Karpas-422 (cell line): ENCODE measurements around the gene AFAP1L2. TPM values are rescaled to one million over a fixed set of nuclear protein-coding genes. Genes with fewer than 3 reads are reported as not detected.

ENCODE experiments used
- DNase-seq: peaks from one replicate; pipeline ENCODE4 v3.0.0-alpha.2; 2015
- H2AFZ ChIP-seq: fragments of 200-600 bp; sonication (generic); 2 replicates; pipeline ENCODE4 v1.6.1; 2014; ENCODE audit warnings: antibody characterized with exemption, low read length, mixed read lengths
- H3K27ac ChIP-seq: fragments of 200-600 bp; sonication (generic); 2 replicates; pipeline ENCODE4 v1.5.1; 2014; ENCODE audit warnings: mild to moderate bottlenecking, low read length, moderate library complexity
- H3K27me3 ChIP-seq: fragments of 200-600 bp; sonication (generic); 2 replicates; pipeline ENCODE4 v1.6.1; 2014; ENCODE audit warnings: low read length, mixed read lengths
- H3K36me3 ChIP-seq: fragments of 200-600 bp; sonication (generic); 2 replicates; pipeline ENCODE4 v1.6.1; 2014; ENCODE audit warnings: low read length, mixed read lengths; ENCODE audit not compliant: insufficient read depth
- H3K4me1 ChIP-seq: fragments of 200-600 bp; sonication (generic); 2 replicates; pipeline ENCODE4 v1.6.1; 2014; ENCODE audit warnings: mild to moderate bottlenecking, low read length, mixed read lengths
- H3K4me2 ChIP-seq: fragments of 200-600 bp; sonication (generic); 2 replicates; pipeline ENCODE4 v1.6.1; 2014; ENCODE audit warnings: low read length, low read depth, mild to moderate bottlenecking; ENCODE audit not compliant: poor library complexity, severe bottlenecking
- H3K4me3 ChIP-seq: fragments of 200-600 bp; sonication (generic); 2 replicates; pipeline ENCODE4 v1.5.1; 2014; ENCODE audit warnings: mild to moderate bottlenecking, antibody characterized with exemption, low read length, mixed read lengths
- H3K79me2 ChIP-seq: fragments of 200-600 bp; sonication (generic); 2 replicates; pipeline ENCODE4 v1.6.1; 2014; ENCODE audit warnings: mild to moderate bottlenecking, low read length, mixed read lengths
- H3K9ac ChIP-seq: fragments of 200-600 bp; sonication (generic); 2 replicates; pipeline ENCODE4 v1.6.0; 2014; ENCODE audit warnings: low read length
- H3K9me2 ChIP-seq: fragments of 200-600 bp; sonication (generic), shearing (Covaris generic); replicated peaks from 2 replicates; pipeline ENCODE4 v1.6.0; 2014; ENCODE audit warnings: mild to moderate bottlenecking, low read length, moderate library complexity; ENCODE audit not compliant: insufficient read depth
- H3K9me3 ChIP-seq: fragments of 300-700, 200-600 bp; sonication (generic); 2 replicates; pipeline ENCODE4 v1.6.1; 2014; ENCODE audit warnings: low read length, mixed read lengths
- H4K20me1 ChIP-seq: fragments of 200-600 bp; sonication (generic); 2 replicates; pipeline ENCODE4 v1.6.1; 2014; ENCODE audit warnings: mild to moderate bottlenecking, antibody characterized with exemption, low read length, low read depth; ENCODE audit not compliant: insufficient read depth
- total RNA-seq: library from RNA; depleted of rRNA; stranded (reverse); fragments of >200 nt; shearing (Covaris generic); gene quantifications from 2 replicates; pipeline ENCODE4 v1.2.3, GENCODE V29; 2014; ENCODE audit warnings: low replicate concordance

Gene AFAP1L2
- total RNA-seq, 1 experiment from 2014 or later = 2.0 TPM

GRCh38 chr10:114388275-114388674, 16.0 kb downstream of the AFAP1L2 start:
- H3K4me3 ChIP-seq = no peak overlapping the region
- no peak overlapping the region for H3K27ac ChIP-seq
- no peaks in the 10 kb centered on the region for H3K9me2 ChIP-seq
- H3K4me1 ChIP-seq = no peaks in the 10 kb centered on the region
- no peaks in the 10 kb centered on the region for H4K20me1 ChIP-seq
- H3K36me3 ChIP-seq = no peaks in the 10 kb centered on the region
- no peak overlapping the region for H3K9ac ChIP-seq
- no peaks in the 10 kb centered on the region for H3K9me3 ChIP-seq
- no peaks in the 10 kb centered on the region for H3K79me2 ChIP-seq
- H3K27me3 ChIP-seq = no peaks in the 10 kb centered on the region
- no peak overlapping the region for H3K4me2 ChIP-seq
- DNase-seq = no peak
- H2AFZ ChIP-seq = no peak overlapping the region

- DNase-seq = no peak
- no peaks in the 10 kb centered on the region for H3K36me3 ChIP-seq
- H3K4me1 ChIP-seq = no peaks in the 10 kb centered on the region
- no peaks in the 10 kb centered on the region for H3K27me3 ChIP-seq
- no peaks in the 10 kb centered on the region for H3K79me2 ChIP-seq
- H2AFZ ChIP-seq = no peak overlapping the region
- H3K9ac ChIP-seq = no peak overlapping the region
- no peaks in the 10 kb centered on the region for H3K9me2 ChIP-seq
- H3K4me3 ChIP-seq = no peak overlapping the region
- no peak overlapping the region for H3K27ac ChIP-seq
- H3K9me3 ChIP-seq = no peaks in the 10 kb centered on the region
- H4K20me1 ChIP-seq = no peaks in the 10 kb centered on the region
- H3K4me2 ChIP-seq = no peak overlapping the region
Observed at GRCh38 chr10:114387784-114388183, 16.5 kb downstream of the AFAP1L2 start.

- no peak overlapping the region for H3K4me3 ChIP-seq
- H3K4me2 ChIP-seq = no peak overlapping the region
- H3K9ac ChIP-seq = no peak overlapping the region
- H3K4me1 ChIP-seq = no peaks in the 10 kb centered on the region
- H3K9me3 ChIP-seq = no peaks in the 10 kb centered on the region
- no peaks in the 10 kb centered on the region for H3K27me3 ChIP-seq
- H3K79me2 ChIP-seq = no peaks in the 10 kb centered on the region
- DNase-seq = no peak
- H4K20me1 ChIP-seq = no peaks in the 10 kb centered on the region
- H3K36me3 ChIP-seq = no peaks in the 10 kb centered on the region
- no peak overlapping the region for H2AFZ ChIP-seq
- H3K9me2 ChIP-seq = no peaks in the 10 kb centered on the region
- no peak overlapping the region for H3K27ac ChIP-seq
Observed at GRCh38 chr10:114386452-114386851, 17.9 kb downstream of the AFAP1L2 start.

- Histone ChIP-seq H3K4me3 (no peak overlapping the region), H3K9ac (no peak overlapping the region), H3K27ac (no peak overlapping the region), H3K4me1 (no peaks in the 10 kb centered on the region), H4K20me1 (no peaks in the 10 kb centered on the region), H2AFZ (no peak overlapping the region), H3K79me2 (no peaks in the 10 kb centered on the region), H3K27me3 (no peaks in the 10 kb centered on the region), H3K36me3 (no peaks in the 10 kb centered on the region), H3K4me2 (no peak overlapping the region), H3K9me3 (no peaks in the 10 kb centered on the region), H3K9me2 (no peaks in the 10 kb centered on the region)
- no peak for DNase-seq
Observed at GRCh38 chr10:114385557-114385956, 18.7 kb downstream of the AFAP1L2 start.

- H3K4me2 ChIP-seq = no peak overlapping the region
- no peaks in the 10 kb centered on the region for H3K27me3 ChIP-seq
- H3K4me1 ChIP-seq = no peaks in the 10 kb centered on the region
- no peak overlapping the region for H3K4me3 ChIP-seq
- H3K9ac ChIP-seq = no peak overlapping the region
- H3K27ac ChIP-seq = no peak overlapping the region
- no peaks in the 10 kb centered on the region for H3K79me2 ChIP-seq
- H3K9me2 ChIP-seq = no peaks in the 10 kb centered on the region
- H3K9me3 ChIP-seq = no peaks in the 10 kb centered on the region
- no peak overlapping the region for H2AFZ ChIP-seq
- no peak for DNase-seq
- no peaks in the 10 kb centered on the region for H3K36me3 ChIP-seq
- no peaks in the 10 kb centered on the region for H4K20me1 ChIP-seq
Observed at GRCh38 chr10:114384601-114385000, 19.7 kb downstream of the AFAP1L2 start.

GRCh38 chr10:114384181-114384580, 20.1 kb downstream of the AFAP1L2 start:
- Histone ChIP-seq H3K36me3 (no peaks in the 10 kb centered on the region), H3K9me3 (no peaks in the 10 kb centered on the region), H3K9me2 (no peaks in the 10 kb centered on the region), H4K20me1 (no peaks in the 10 kb centered on the region), H3K4me3 (no peak overlapping the region), H3K27me3 (no peaks in the 10 kb centered on the region), H3K9ac (no peak overlapping the region), H3K4me1 (no peaks in the 10 kb centered on the region), H3K4me2 (no peak overlapping the region), H2AFZ (no peak overlapping the region), H3K79me2 (no peaks in the 10 kb centered on the region), H3K27ac (no peak overlapping the region)
- DNase-seq = no peak

- H3K4me3 ChIP-seq = no peak overlapping the region
- H3K9me2 ChIP-seq = no peaks in the 10 kb centered on the region
- H3K36me3 ChIP-seq = no peaks in the 10 kb centered on the region
- no peak overlapping the region for H3K27ac ChIP-seq
- H3K27me3 ChIP-seq = no peaks in the 10 kb centered on the region
- H3K9ac ChIP-seq = no peak overlapping the region
- H3K4me2 ChIP-seq = no peak overlapping the region
- H2AFZ ChIP-seq = no peak overlapping the region
- H3K4me1 ChIP-seq = no peaks in the 10 kb centered on the region
- no peaks in the 10 kb centered on the region for H4K20me1 ChIP-seq
- no peaks in the 10 kb centered on the region for H3K9me3 ChIP-seq
- no peaks in the 10 kb centered on the region for H3K79me2 ChIP-seq
- DNase-seq = no peak
Observed at GRCh38 chr10:114380797-114381196, 23.5 kb downstream of the AFAP1L2 start.

GRCh38 chr10:114380060-114380459, 24.2 kb downstream of the AFAP1L2 start:
- H3K4me3 ChIP-seq = no peak overlapping the region
- no peak overlapping the region for H3K4me2 ChIP-seq
- no peaks in the 10 kb centered on the region for H3K27me3 ChIP-seq
- H3K79me2 ChIP-seq = no peaks in the 10 kb centered on the region
- DNase-seq = no peak
- H4K20me1 ChIP-seq = no peaks in the 10 kb centered on the region
- no peak overlapping the region for H2AFZ ChIP-seq
- no peaks in the 10 kb centered on the region for H3K4me1 ChIP-seq
- no peak overlapping the region for H3K9ac ChIP-seq
- no peaks in the 10 kb centered on the region for H3K9me2 ChIP-seq
- H3K9me3 ChIP-seq = no peaks in the 10 kb centered on the region
- no peak overlapping the region for H3K27ac ChIP-seq
- H3K36me3 ChIP-seq = no peaks in the 10 kb centered on the region

- Histone ChIP-seq H3K4me2 (no peak overlapping the region), H3K36me3 (no peaks in the 10 kb centered on the region), H3K9ac (no peak overlapping the region), H3K9me3 (no peaks in the 10 kb centered on the region), H3K27ac (no peak overlapping the region), H2AFZ (no peak overlapping the region), H4K20me1 (no peaks in the 10 kb centered on the region), H3K4me3 (no peak overlapping the region), H3K27me3 (no peaks in the 10 kb centered on the region), H3K79me2 (no peaks in the 10 kb centered on the region), H3K4me1 (no peaks in the 10 kb centered on the region), H3K9me2 (no peaks in the 10 kb centered on the region)
- no peak for DNase-seq
Observed at GRCh38 chr10:114379631-114380041, 24.7 kb downstream of the AFAP1L2 start.
